Glomerular endothelial cell (primary cell): ENCODE results near the gene COG3. TPM values are rescaled to one million over a fixed set of nuclear protein-coding genes. Genes with fewer than 3 reads are reported as not detected.

ENCODE experiments used
- DNase-seq: peaks from one replicate; pipeline ENCODE4 v3.0.0-alpha.2; 2011; ENCODE audit warnings: low read depth, low spot score; ENCODE audit errors: extremely low read depth
- total RNA-seq: library from RNA; depleted of rRNA; stranded (reverse); fragments of >200 nt; gene quantifications from 2 replicates; pipeline ENCODE4 v1.2.3, GENCODE V29; 2015

Gene COG3
- total RNA-seq, 1 donor from 2014 or later = 21.9 TPM

GRCh38 chr13:45446181-45446580 is 18.6 kb upstream of the COG3 start:
- DNase-seq = no peak

DNA sequence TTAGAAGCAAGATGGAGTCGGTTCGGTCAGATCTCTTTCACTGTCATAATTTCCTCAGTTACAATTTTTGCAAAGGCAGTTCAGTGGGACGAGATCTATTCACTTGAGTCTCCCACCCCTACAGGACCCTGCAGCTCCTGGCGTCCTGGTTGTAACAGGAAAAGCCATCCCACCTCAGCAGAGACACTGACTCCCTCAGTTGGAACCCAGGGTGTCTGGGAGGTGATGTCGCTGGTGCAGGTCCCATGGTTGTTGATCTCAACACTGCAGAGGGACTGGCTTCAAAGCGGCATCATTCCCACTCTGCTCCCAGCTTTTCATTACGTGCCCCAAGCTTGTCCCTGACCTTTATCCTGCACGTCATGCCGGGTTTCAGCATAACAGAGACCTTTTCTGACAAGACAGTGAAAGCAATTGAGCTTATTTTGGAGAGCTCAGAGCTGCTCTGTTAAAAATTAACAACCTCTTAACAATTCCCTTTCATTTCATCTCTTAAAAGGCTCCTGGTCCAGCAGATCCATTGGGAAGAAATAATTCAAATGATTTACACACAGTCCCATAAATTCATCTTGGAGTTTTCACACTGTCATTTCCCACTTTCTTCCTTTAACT is 17.6 kb upstream of the COG3 start:
- no peak for DNase-seq

DNA sequence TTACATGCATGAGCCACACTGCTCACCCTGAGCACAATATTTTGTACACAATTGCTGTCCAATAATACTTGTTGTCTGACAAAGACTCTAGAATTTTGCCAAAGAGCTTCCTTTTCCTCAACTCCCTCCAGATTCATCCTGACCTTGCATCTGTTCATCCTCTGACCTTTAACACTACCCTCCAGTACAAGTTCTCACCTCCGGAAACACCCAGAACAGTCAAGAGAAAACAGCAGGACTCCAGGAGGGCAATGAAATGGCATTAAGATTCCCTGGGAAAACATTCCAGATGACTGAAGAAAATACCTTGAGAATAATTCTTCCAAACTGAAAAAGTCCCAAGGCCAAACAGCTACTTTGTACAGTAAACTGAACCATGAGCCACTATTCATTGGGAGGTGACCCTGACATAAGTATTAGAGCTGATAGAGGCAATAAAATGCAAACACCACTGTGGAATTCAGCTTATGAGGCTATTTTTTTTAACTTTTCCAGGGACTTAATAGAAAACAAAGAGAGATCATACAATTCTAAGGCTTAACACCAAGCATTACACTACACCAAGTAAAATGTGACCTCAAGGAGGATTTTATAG is 15.7 kb upstream of the COG3 start:
- no peak for DNase-seq

GRCh38 chr13:45451282-45451681 is 13.5 kb upstream of the COG3 start:
- no peak for DNase-seq

DNA sequence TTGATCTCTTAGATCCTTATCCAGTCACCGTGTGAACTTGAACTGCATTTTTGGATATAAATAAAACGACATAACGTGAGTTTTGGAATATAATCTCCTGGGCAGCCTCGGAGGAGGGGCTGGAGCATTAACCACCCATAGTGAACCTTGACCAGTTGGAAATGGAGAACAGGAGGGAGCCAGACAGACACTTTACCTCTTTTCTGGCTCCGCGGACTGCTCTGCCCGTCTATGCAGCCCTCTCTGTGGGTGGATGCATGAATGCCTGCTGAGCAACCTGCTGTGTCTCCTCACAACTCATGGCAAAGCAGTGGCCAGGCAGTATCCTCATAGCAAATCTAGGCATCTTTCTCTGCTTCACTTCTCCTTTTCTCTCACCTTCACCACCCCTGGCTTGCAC is 10.5 kb upstream of the COG3 start:
- DNase-seq = no peak

GRCh38 chr13:45456196-45456972 is 8.4 kb upstream of the COG3 start:
- no peak for DNase-seq

DNA sequence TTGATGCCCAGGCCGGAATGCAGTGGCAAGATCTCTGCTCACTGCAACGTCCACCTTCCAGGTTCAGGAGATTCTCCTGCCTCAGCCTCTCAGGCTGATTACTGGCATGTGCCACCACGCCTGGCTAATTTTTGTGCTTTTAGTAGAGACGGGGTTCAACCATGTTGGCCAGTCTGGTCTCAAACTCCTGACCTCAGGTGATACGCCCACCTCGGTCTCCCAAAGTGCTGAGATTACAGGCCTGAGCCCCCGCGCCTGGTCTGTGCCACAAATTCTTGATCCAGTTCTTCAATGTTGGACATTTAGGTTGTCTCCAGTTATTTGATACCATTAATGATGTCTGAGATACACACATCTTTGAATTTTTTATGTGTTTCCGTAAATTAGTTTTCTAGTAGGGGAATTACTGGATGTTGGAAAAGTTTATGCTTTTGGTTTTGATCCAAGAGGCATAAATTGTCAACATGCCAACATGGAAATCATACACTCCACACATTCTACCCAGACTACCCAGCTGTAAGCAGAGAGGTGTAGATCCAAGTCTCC is 525 bp upstream of the COG3 start:
- peak; percentile 84 for DNase-seq

DNA sequence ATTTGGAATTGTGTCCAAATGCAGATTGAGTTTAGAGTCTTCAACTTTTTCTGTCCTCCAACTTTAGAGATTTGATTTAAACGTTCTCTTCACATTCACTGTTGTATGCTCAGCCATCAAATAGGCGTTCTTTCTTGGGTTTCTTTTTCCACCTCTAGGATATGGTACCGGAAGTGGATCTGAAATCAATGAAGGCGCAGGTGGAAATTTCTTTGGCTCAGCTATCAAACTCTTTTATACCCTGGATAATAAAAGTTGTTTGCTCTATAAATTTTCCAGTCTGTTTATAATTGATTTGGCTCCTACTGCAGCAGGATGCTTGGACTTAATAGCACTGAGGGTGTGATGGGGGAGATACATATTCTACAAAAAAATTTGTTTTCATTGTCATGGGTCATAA is 1.6 kb downstream of the COG3 start:
- DNase-seq = no peak

DNA sequence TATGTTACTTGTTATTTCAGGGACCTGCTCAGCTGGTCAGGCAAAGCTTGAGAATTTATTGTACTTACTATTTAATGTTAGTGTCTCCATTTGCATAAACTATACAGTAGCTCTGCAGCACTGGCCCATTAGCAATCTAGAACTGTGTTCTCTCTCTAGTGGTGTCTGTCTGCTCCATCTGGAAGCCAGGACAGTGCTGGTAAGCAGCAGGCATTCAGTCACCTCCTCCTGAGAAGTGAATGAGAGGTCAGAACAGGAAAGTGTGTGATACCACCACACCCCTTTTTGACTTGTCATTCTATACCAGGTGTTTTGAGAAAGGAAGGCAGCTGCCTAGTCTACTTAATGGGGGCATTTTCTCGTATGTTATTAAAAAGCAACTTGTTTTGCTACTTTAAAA is 3.9 kb downstream of the COG3 start:
- no peak for DNase-seq

DNA sequence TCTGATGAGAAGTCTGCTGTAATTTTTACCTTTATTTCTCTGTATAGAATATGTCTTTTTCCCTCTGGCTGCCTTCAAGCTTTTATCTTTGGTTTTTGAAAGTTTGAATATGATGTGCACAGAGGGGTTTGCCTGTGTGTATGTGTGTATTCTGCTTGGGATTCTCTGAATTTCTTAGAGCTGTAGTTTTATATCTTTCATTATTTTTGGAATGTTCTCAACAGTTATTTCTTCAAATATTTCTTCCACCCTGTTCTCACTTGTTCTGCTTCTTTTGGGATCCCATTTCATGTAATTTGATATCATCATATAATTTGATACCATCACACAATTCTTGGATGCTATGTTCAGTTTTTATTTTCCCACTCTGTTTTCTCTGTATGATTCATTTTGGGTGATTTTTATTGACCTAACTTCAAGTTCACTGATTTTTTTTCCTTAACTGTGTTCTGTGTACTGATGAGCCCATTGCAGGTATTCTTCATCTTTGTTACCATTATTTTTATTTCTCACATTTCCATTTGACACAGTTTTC is 7.5 kb downstream of the COG3 start:
- no peak for DNase-seq

GRCh38 chr13:45473627-45474026 is 8.9 kb downstream of the COG3 start:
- DNase-seq = no peak

- DNase-seq = no peak
Measured at GRCh38 chr13:45474584-45475454, 10.1 kb downstream of the COG3 start.

DNA sequence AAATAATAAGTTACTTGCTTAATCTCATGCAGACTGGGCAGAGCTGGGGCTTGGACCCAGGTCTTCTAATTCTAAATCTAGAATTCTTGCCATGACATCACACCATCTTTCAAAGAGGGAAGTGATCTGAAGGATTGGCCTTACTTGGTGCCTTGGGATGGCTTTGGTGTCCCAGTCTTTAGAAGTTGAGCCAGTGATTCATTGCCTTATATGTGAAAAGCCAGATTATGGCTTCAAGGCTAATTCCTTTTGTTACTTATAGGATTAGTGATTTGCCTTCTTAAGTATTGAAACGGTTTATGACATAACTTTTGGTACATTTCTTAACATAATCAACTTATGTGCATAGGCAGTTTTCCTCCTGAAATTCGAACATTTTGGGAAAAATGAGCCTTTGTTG is 14.9 kb downstream of the COG3 start:
- DNase-seq = no peak

DNA sequence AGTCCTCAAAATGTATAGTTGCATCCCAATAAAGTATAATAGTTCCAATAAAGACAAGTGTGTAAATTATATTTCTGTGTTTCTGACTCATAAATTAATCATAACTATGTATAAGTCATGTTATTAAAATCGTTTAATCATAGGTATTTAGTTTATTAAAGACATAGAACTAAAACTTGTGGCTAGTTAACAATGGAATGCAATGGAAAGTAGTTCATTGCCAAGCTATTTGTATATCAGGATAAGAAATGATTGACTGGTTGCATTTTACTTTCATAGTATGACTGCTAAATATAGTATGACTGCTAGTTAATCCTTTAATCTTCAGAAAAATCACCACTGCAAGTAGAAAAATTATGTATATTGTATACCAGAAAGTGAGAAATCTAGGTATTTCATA is 16.9 kb downstream of the COG3 start:
- no peak for DNase-seq

GRCh38 chr13:45482571-45483173 is 17.9 kb downstream of the COG3 start:
- DNase-seq = peak; percentile 27

DNA sequence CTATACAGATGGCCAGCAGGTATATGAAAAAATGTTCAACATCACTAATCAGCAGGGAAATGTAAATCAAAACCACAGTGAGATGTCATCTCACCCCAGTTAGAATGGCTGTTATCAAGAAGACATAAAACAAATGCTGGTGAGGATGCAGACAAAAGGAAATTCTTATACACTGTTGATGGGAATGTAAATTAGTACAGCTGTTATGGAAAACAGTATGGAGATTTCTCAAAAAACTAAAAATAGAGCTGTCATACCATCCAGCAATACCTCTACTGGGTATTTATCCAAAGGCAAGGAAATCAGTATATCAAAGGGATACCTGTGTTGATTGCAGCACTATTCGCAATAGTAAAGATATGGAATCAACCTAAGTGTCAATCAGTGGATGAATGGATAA is 22.9 kb downstream of the COG3 start:
- no peak for DNase-seq

DNA sequence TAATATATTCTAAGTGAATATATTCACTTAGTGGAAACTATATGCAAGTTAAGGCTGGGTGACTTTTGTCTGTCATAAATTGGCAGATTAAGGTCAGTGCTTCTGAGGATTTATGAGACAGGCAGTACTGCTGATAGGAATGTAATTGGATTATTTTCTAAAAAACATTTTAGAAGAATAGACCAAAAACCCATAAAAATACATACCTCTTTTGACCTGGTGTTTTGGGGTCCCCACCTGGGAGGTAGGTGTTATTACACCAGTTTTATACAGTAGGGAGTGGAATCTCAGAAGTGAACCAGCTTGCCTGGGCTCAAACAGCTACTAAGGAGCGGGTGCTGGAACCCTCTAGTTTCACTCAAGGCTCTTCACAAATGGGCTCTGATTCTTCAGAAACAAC is 25.3 kb downstream of the COG3 start:
- no peak for DNase-seq

DNA sequence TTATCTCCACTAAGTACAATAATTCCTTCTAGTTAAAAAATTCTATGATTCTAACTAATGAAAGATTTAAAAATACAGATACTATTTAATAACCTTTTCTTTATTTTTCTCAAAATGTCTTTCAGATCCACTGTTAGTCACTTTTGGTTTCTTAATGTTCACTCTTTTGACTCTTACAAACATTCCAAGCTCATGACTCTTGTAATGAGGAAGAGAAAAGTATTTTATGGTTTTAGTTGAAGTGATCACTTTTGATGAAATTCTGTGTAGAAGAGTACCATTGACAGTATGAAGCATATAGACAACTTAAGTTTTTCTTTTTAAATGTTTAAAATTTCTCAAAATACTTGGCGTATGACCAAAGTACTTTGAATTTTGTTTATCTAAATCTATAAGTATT is 27.8 kb downstream of the COG3 start:
- no peak for DNase-seq

GRCh38 chr13:45496942-45497341 is 32.2 kb downstream of the COG3 start:
- no peak for DNase-seq

DNA sequence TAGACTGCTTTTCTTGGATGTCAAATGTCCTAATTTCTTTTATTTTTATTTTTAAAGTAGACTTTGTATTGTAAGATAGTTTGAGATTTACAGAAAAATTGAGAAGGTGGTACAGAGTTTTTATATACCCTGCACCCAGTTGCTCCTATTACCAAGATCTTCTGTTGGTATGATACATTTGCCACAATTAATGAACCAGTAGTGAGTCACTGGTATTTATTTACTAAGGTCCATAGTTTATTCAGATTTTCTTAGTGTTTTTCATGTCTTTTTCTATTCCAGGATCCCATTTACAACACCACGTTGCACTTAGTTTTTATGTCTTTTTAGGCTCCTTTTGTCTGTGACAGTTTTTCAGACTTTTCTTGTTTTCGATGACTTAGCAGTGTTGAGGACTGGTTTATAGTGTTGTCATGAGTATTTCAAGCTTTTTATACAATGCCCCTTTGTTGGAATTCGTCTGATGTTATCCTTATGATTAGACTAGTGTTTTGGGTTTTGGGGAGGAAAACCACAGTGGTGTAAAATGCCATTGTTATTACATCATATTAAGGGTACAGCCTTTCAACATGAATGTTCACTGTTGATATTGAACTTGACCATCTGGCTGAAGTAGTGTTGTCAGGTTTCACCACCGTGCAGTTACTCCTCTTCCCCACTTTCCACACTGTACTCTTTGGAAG is 35.9 kb downstream of the COG3 start:
- no peak for DNase-seq
